ENCODE results near the gene SUCLA2.

SUCLA2 gene

GRCh38 chr13:47903836-47904235, 97.2 kb downstream of the SUCLA2 start:
- DNase-seq (ENCODE audit: low spot score): no peak

DNA sequence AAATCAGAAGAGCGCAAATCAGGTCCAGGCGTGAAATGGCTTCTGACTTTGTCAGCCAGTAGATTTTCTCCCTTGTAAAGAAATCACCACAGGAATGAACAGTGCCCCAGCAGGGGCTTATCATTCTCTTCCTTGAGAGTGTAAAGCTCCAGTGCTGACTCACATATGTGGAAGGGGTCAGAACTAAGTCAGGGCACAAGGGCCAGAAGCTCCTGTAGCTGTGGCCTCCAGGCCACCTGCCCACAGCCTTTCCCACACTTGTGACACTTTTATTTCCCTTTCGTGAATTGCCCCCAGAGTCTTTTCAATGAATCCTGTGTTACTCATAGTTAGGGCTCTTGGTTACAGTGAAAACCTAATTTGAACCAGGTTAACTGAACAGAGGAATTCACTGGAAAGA, 99.6 kb downstream of the SUCLA2 start:
- DNase-seq (ENCODE audit: low spot score): no peak

GRCh38 chr13:47898080-47898479, 103.0 kb downstream of the SUCLA2 start:
- no peak for DNase-seq (ENCODE audit: low spot score)

DNA sequence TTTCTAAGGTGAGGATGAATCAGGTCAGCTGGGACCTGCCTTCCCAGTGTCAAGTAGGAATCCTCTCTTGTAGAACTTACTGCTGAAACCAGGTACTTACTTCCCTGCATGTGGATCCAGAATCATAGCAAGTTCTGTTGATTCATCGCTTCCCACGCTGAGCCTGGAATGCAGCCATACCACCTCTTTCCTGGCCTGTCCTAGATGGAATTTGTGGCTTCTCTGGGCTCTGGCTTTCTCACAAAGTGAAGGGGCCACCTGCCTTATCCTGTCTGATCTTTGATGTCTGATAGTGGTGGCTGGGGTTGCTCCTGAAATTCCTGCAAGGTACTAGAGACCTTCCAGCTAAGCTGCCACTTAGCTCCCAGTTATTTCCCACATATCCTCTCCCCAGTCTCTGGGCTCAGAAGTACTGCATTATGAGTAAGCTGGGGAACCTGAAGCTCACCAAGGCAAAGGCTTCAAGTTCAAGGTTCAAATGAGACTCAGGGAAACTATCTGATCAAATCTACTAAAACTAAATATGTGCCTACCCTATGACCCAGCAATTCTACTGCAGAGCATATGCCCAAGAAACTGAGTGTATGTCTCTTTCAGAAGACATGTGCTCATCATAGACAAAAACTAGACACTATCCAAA, 103.5 kb downstream of the SUCLA2 start:
- no peak for DNase-seq (ENCODE audit: low spot score)

GRCh38 chr13:47896546-47896945, 104.5 kb downstream of the SUCLA2 start:
- DNase-seq (ENCODE audit: low spot score): no peak

GRCh38 chr13:47896111-47896510, 105.0 kb downstream of the SUCLA2 start:
- no peak for DNase-seq (ENCODE audit: low spot score)

DNA sequence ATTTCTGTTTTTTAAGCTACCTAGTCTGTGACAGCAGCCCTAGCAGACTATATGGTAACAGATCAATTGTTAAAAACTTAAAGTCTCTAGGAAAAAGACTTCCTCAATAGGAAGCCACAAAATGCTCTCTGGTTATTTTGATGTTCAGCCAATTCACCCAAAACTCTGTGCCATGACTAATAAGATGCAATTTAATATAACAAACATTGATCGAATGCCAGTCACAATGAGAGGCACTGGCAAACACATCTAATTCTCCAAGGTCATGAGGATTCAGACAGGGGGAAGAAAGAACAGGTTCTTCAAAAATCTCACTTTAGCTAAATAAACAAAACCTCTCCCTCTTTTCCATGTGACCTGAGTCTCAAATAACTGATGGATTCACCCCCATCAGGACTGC, 107.5 kb downstream of the SUCLA2 start:
- DNase-seq (ENCODE audit: low spot score): no peak

All from HuH-7 (cell line).